Measurements from ENCODE around the gene P2RY14.

- no peak for TF ChIP-seq MXI1 (IDR thresholded peaks at IDR 0.05; ENCODE audit: borderline replicate concordance, low read depth, low read length)
- TF ChIP-seq ZBTB38 (CRISPR knock-in tag; IDR thresholded peaks at IDR 0.05): no peak
- TF ChIP-seq POLR2A (IDR thresholded peaks at IDR 0.05; ENCODE audit: insufficient read depth in 1 of 2, low read depth in 2 of 2, low read length in 2 of 2): no peak
- TF ChIP-seq RELA (CRISPR knock-in tag; IDR thresholded peaks at IDR 0.05): no peak
- no peak for TF ChIP-seq CEBPB (IDR thresholded peaks at IDR 0.05; ENCODE audit: borderline replicate concordance, low read depth, low read length)
- no peak for TF ChIP-seq ZNF674 (CRISPR knock-in tag; IDR thresholded peaks at IDR 0.05; ENCODE audit: low read depth)
- TF ChIP-seq BCL3 (CRISPR knock-in tag; IDR thresholded peaks at IDR 0.05): no peak
- no peak for TF ChIP-seq ETV6 (CRISPR knock-in tag; conservative IDR thresholded peaks at IDR 0.05)
- TF ChIP-seq EP300 (IDR thresholded peaks at IDR 0.05; ENCODE audit: low read depth in 2 of 2, low read length in 2 of 2): no peak
- TF ChIP-seq EP300 (CRISPR knock-in tag; IDR thresholded peaks at IDR 0.05; ENCODE audit: borderline replicate concordance): no peak
- TF ChIP-seq ARNT2 (CRISPR knock-in tag; IDR thresholded peaks at IDR 0.05; ENCODE audit: low read depth): no peak
- no peak for TF ChIP-seq ZNF253 (CRISPR knock-in tag; IDR thresholded peaks at IDR 0.05; ENCODE audit: borderline replicate concordance)
- TF ChIP-seq NONO (IDR thresholded peaks at IDR 0.05): no peak
- TF ChIP-seq NONO (CRISPR knock-in tag; conservative IDR thresholded peaks at IDR 0.05): no peak
- no peak for TF ChIP-seq ATF6 (CRISPR knock-in tag; conservative IDR thresholded peaks at IDR 0.05)
- no peak for TF ChIP-seq ZBTB33 (CRISPR knock-in tag; IDR thresholded peaks at IDR 0.05)
Observed at GRCh38 chr3:151183265-151183671, 95.1 kb downstream of the P2RY14 start.

All from HepG2 (cell line).